GM19099 (cell line): ENCODE results near the gene SYT17.

Experiments used
- POLR2A ChIP-seq: IDR thresholded peaks from 3 replicates; pipeline ENCODE4 v1.6.1; 2011; ENCODE audit warnings: low read depth; ENCODE audit not compliant: insufficient read length; ENCODE audit errors: extremely low read depth

Gene SYT17

GRCh38 chr16:19282101-19282500, 114.1 kb downstream of the SYT17 start:
- no peak for TF ChIP-seq POLR2A

- no peak for TF ChIP-seq POLR2A
These were observed 115.6 kb downstream of the SYT17 start for GRCh38 chr16:19283637-19284036.

GRCh38 chr16:19284207-19284606, 116.2 kb downstream of the SYT17 start:
- no peak for TF ChIP-seq POLR2A

GRCh38 chr16:19285431-19285830, 117.4 kb downstream of the SYT17 start, which contains the start of gene CLEC19A:
TSS of gene CLEC19A (plus strand) at chr16:19285731. CDS start at chr16:19285852, 121 bp downstream.
- TF ChIP-seq POLR2A = no peak

- TF ChIP-seq POLR2A = no peak
These were observed 118.8 kb downstream of the SYT17 start for GRCh38 chr16:19286827-19287226.

- TF ChIP-seq POLR2A = no peak
These were observed 119.2 kb downstream of the SYT17 start for GRCh38 chr16:19287241-19287640.

GRCh38 chr16:19288872-19289799, 121.1 kb downstream of the SYT17 start:
- TF ChIP-seq POLR2A = no peak

GRCh38 chr16:19289811-19290485, 121.9 kb downstream of the SYT17 start:
- TF ChIP-seq POLR2A = no peak

- TF ChIP-seq POLR2A = no peak
These were observed 122.8 kb downstream of the SYT17 start for GRCh38 chr16:19290860-19291259.

- TF ChIP-seq POLR2A = no peak
These were observed 123.4 kb downstream of the SYT17 start for GRCh38 chr16:19291475-19291874.

GRCh38 chr16:19292186-19292585, 124.1 kb downstream of the SYT17 start:
- TF ChIP-seq POLR2A = no peak

GRCh38 chr16:19294156-19294649, 126.2 kb downstream of the SYT17 start:
- TF ChIP-seq POLR2A = no peak

GRCh38 chr16:19295393-19295792, 127.4 kb downstream of the SYT17 start:
- no peak for TF ChIP-seq POLR2A

GRCh38 chr16:19297454-19297853, 129.4 kb downstream of the SYT17 start:
- no peak for TF ChIP-seq POLR2A

GRCh38 chr16:19299565-19299964, 131.5 kb downstream of the SYT17 start:
- no peak for TF ChIP-seq POLR2A

- no peak for TF ChIP-seq POLR2A
These were observed 133.9 kb downstream of the SYT17 start for GRCh38 chr16:19301931-19302330.
